ENCODE measurements around the gene TRAF7.

Gene TRAF7

DNA sequence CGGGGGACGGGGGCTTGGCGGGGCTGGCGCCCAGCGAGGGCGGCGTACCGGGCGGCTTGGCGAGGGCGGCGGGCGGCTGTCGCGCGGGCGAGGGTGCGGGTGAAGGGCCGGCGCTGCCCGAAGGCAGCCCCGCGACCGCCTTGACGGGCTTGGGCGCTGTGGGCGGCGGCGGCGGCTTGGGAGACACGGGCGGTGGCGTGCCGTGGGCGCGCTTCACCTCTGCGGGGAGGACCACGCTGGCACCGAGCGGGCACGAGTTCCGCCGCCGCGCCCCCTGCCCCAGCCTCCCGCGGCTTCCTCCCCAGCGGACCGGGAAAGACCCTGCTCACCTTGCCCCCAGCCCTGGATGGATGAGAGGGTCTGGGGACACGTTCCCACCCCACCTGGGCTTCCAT, 23.5 kb downstream of the TRAF7 start:
- TF ChIP-seq, protein P1, sequence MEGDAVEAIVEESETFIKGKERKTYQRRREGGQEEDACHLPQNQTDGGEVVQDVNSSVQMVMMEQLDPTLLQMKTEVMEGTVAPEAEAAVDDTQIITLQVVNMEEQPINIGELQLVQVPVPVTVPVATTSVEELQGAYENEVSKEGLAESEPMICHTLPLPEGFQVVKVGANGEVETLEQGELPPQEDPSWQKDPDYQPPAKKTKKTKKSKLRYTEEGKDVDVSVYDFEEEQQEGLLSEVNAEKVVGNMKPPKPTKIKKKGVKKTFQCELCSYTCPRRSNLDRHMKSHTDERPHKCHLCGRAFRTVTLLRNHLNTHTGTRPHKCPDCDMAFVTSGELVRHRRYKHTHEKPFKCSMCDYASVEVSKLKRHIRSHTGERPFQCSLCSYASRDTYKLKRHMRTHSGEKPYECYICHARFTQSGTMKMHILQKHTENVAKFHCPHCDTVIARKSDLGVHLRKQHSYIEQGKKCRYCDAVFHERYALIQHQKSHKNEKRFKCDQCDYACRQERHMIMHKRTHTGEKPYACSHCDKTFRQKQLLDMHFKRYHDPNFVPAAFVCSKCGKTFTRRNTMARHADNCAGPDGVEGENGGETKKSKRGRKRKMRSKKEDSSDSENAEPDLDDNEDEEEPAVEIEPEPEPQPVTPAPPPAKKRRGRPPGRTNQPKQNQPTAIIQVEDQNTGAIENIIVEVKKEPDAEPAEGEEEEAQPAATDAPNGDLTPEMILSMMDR (IDR thresholded peaks at IDR 0.05; ENCODE audit: control extremely low read depth, extremely low read depth, low read depth, missing control alignments): no peak
- POLR2A ChIA-PET: no interaction called here

DNA sequence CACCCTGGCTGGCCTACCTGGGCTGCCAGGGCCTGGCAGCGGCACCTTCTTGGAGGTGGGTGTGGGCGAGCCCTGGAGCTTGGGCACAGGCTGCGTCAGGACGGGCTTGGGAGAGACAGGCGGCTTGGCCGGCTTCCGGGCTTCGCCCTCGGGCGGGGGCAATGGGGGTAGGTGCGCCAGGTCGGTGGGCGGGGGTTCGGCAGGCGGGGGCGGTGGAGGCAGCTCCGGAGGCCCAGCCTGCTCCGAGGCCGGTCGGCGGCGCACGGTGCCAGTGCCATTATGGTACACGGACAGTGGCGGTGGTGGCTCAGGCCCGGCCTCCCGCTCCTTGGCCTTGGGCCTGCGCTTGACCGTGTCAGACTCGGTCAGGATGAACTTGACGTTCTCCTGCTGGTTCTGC, 24.0 kb downstream of the TRAF7 start:
- DNase-seq (ENCODE audit: extremely low spot score): no peak
- CTCF ChIA-PET: no interaction called here
- POLR2A ChIA-PET: interaction anchor here (0.6 kb wide), 1 partner anchor 25 kb away, joined by 3 read pairs; no protein-coding TSS in a partner anchor
- TF ChIP-seq, protein P1 (IDR thresholded peaks at IDR 0.05; ENCODE audit: control extremely low read depth, extremely low read depth, low read depth, missing control alignments): no peak

More for the DNA sequence above, 23.5 kb downstream of the TRAF7 start:
- DNase-seq (ENCODE audit: extremely low spot score): no peak
- CTCF ChIA-PET: no interaction called here

DNA sequence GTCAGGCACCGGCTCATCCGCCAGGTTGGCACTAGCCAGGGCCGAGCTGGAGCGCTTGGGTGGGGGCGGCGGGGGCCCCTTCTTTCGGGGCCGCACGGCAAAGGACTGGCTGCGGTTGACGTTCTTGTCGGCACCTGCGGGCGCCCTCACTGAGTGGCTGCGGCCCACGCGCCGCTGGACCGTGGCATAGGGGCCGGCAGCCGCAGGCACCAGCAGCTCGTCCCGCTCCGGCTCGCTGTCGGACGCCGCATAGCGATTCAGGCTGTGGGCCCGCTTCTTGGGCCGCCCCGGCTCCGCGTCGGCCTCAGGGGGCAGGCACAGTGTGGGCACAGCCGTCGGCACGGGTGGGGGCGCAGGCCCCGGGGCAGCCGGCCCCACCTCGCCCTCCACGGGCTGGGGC, 24.9 kb downstream of the TRAF7 start:
- CTCF ChIA-PET: interaction anchor here (1.1 kb wide), 1 partner anchor 71 kb away, joined by 3 read pairs; the partner anchor contains the start of gene ECI1
- TF ChIP-seq, protein P1 (IDR thresholded peaks at IDR 0.05; ENCODE audit: control extremely low read depth, extremely low read depth, low read depth, missing control alignments): no peak
- no peak for DNase-seq (ENCODE audit: extremely low spot score)
- POLR2A ChIA-PET: no interaction called here

DNA sequence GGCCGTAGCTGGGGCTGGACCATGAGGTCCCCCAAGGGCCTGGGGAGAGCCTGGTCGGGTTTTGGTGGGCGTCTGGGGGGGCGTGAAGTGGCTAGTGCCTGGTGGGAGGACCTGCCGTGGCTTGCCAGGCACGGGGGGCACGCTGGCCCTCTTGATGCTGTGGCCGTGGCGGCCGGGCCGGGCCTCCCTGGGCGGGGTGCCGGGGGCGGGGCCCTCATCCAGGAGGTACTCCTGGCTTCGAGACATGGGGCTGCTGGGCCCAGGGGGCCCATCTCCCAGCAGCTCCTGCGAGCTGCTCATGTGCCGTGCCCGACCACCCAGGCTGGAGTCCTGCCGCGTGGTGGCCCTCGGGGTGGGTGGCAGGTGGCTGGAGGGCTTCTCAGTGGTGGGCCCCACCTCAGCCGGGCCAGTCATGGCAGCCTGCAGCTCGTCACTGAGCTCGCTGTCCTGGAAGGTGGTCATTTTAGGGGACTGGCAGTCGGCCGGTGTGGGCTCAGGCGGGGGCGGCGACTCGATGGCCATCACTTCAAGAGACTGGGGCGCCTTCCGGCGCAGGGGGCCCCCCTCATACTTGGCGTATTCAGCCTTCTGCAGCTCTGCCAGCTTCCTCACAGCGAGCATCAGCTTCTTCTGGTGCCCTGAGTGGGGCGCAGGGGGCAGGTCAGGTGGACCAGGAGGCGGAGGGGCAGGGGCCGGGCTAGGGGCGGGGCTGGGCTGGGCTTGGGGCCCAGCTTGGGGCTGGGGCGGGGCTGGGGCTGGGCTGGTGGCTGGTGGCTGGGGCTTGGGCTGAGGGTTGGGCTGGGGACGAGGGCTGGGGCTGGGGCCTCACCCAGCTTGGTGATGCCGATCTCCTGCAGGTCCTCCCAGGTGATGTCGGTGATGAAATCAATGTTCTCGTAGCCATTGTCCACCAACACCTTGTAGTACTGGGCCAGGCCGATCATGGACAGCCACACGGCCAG, 25.7 kb downstream of the TRAF7 start:
- TF ChIP-seq, protein P1 (IDR thresholded peaks at IDR 0.05; ENCODE audit: control extremely low read depth, extremely low read depth, low read depth, missing control alignments): no peak
- ChIA-PET POLR2A (interaction anchor here (0.6 to 1.2 kb wide), 2 partner anchors 26 to 664 kb away, joined by 3 to 6 read pairs; partner anchors contain the start of gene TRAF7), CTCF (interaction anchor here (1.1 kb wide), 1 partner anchor 70 kb away, joined by 3 read pairs; the partner anchor contains the start of gene ECI1)
- DNase-seq (ENCODE audit: extremely low spot score): no peak

DNA sequence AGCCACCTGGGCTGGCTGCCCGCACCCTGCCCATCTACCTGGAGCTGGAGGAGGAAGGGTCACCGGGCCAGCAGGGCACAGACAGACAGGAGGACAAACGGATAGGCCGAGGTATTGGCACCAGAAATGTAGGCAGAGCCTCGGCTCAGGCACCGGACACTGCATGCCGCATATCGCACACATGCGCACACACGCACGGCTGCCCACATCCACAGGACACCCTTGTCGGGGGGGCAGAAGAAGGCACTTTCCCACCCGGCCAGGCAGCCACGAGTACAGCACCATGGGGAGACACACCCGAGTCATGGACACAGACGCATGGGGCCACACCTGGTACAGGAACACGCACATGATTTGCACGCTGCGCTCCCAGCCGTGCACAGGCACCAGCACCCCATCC, 26.4 kb downstream of the TRAF7 start:
- CTCF ChIA-PET: interaction anchor here (1.2 kb wide), 1 partner anchor 70 kb away, joined by 4 read pairs; the partner anchor contains the start of gene ECI1
- TF ChIP-seq, protein P1 (IDR thresholded peaks at IDR 0.05; ENCODE audit: control extremely low read depth, extremely low read depth, low read depth, missing control alignments): no peak
- no peak for DNase-seq (ENCODE audit: extremely low spot score)
- POLR2A ChIA-PET: interaction anchor here (1.2 to 2.1 kb wide), 2 partner anchors 27 kb away, joined by 6 to 8 read pairs; partner anchors contain the start of gene TRAF7

DNA sequence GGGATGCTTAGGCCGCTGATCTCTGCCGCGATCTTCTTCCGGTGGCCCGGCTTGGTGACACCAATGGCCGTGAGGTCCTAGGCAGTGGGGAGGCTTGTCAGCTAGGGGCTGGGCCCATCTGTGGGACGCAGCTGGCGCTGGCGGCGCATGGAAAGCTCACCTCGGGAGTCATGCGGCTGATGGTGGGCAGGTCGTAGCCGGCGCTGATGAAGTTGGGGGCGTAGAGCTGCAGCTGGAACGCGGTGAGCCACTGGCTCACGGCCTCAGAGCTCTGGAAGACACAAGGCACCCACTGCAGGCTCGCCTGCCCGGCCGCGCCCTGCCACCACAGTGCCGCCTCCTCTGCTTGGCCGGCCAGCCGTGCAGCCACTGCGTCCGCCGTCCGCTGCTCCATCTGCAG, 28.1 kb downstream of the TRAF7 start:
- POLR2A ChIA-PET: interaction anchor here (2.1 kb wide), 1 partner anchor 28 kb away, joined by 8 read pairs; the partner anchor contains the start of gene TRAF7
- DNase-seq (ENCODE audit: extremely low spot score): no peak
- CTCF ChIA-PET: no interaction called here
- TF ChIP-seq, protein P1 (IDR thresholded peaks at IDR 0.05; ENCODE audit: control extremely low read depth, extremely low read depth, low read depth, missing control alignments): no peak

Data from GM10248 (cell line).